ENCODE data around the gene FUCA1. TPM values are rescaled to one million over a fixed set of nuclear protein-coding genes. Genes with fewer than 3 reads are reported as not detected.

Gene FUCA1
- total and polyA plus RNA-seq, 10 of the 15 experiments (the other 5 are each of a cell fraction or from before 2014, with no cell fraction given), result 33.3 to 117 (median 52.6) TPM

- TF ChIP-seq ZBTB11 (CRISPR knock-in tag; IDR thresholded peaks at IDR 0.05) (no peak), CBFB (IDR thresholded peaks at IDR 0.05; ENCODE audit: low read depth) (no peak), ZNF207 (IDR thresholded peaks at IDR 0.05; ENCODE audit: borderline replicate concordance) (no peak), KLF5 (IDR thresholded peaks at IDR 0.05; ENCODE audit: partially characterized antibody) (no peak), SMAD5 (IDR thresholded peaks at IDR 0.05; ENCODE audit: low read depth) (no peak), ZBED1 (IDR thresholded peaks at IDR 0.05; ENCODE audit: borderline replicate concordance) (no peak), ZNF592 (IDR thresholded peaks at IDR 0.05) (no peak), RELA (IDR thresholded peaks at IDR 0.05; ENCODE audit: borderline replicate concordance, partially characterized antibody) (no peak), MTA3 (IDR thresholded peaks at IDR 0.05; ENCODE audit: borderline replicate concordance, low read length) (no peak), E2F4 (IDR thresholded peaks at IDR 0.05; ENCODE audit: low read depth, low read length) (no peak), JUNB (IDR thresholded peaks at IDR 0.05) (no peak), SP1 (IDR thresholded peaks at IDR 0.05; ENCODE audit: low read depth, low read length) (no peak), ZNF24 (IDR thresholded peaks at IDR 0.05) (no peak), WRNIP1 (IDR thresholded peaks at IDR 0.05; ENCODE audit: borderline replicate concordance, low read depth, low read length) (no peak), ZNF217 (IDR thresholded peaks at IDR 0.05) (no peak)
- TF ChIP-seq, protein P1, sequence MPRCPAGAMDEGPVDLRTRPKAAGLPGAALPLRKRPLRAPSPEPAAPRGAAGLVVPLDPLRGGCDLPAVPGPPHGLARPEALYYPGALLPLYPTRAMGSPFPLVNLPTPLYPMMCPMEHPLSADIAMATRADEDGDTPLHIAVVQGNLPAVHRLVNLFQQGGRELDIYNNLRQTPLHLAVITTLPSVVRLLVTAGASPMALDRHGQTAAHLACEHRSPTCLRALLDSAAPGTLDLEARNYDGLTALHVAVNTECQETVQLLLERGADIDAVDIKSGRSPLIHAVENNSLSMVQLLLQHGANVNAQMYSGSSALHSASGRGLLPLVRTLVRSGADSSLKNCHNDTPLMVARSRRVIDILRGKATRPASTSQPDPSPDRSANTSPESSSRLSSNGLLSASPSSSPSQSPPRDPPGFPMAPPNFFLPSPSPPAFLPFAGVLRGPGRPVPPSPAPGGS (IDR thresholded peaks at IDR 0.05; ENCODE audit: borderline replicate concordance, insufficient read depth, low read depth, low read length, poor library complexity, severe bottlenecking), result no peak
Measured at GRCh38 chr1:23902321-23903278, 34.5 kb upstream of the FUCA1 start (continued).
